Activated CD4-positive, alpha-beta memory T cell treated with anti-CD3 and anti-CD28 coated beads for 36 hours (primary cell): ENCODE measurements around the gene IGF1R. TPM values are rescaled to one million over a fixed set of nuclear protein-coding genes. Genes with fewer than 3 reads are reported as not detected.

Experiments
- CTCF ChIA-PET: fragments of 350-600 bp; sonication (Branson Sonifier 250); formaldehyde crosslinking; loops from one replicate; lab custom pipeline; 2021; ENCODE audit warnings: antibody characterized with exemption, inconsistent platforms; lab: Charles Lee
- POLR2A ChIA-PET: fragments of 350-600 bp; sonication (Branson Sonifier 250); formaldehyde crosslinking; loops from one replicate; lab custom pipeline; 2021; ENCODE audit warnings: antibody characterized with exemption; lab: Charles Lee
- DNase-seq: peaks from one replicate; pipeline ENCODE4 v3.0.0-alpha.2; 2020
- H3K27ac Mint-ChIP-seq: one replicate; pipeline ENCODE4 v1.8.0; 2021; ENCODE audit warnings: mixed read lengths
- H3K27me3 Mint-ChIP-seq: one replicate; pipeline ENCODE4 v1.8.0; 2021; ENCODE audit warnings: mixed read lengths
- H3K36me3 Mint-ChIP-seq: one replicate; pipeline ENCODE4 v1.8.0; 2021; ENCODE audit warnings: mixed read lengths
- H3K4me1 Mint-ChIP-seq: one replicate; pipeline ENCODE4 v1.8.0; 2021; ENCODE audit warnings: low read depth, mixed read lengths
- H3K4me3 Mint-ChIP-seq: one replicate; pipeline ENCODE4 v1.8.0; 2021; ENCODE audit warnings: mild to moderate bottlenecking, mixed read lengths
- H3K9me3 Mint-ChIP-seq: one replicate; pipeline ENCODE4 v1.8.0; 2021; ENCODE audit warnings: mixed read lengths
- intact Hi-C: fragments of 100-400 bp; cut with micrococcal nuclease; formaldehyde crosslinking; loops from one replicate; pipeline ENCODE4 v1.15.1; 2023
- total RNA-seq, 2 experiments: library from RNA; stranded (reverse); gene quantifications; one replicate each; pipeline ENCODE4 v1.2.3, GENCODE V29; 2021

The IGF1R gene
- total RNA-seq, 2 experiments from 2014 or later: 13.2 to 14.8 TPM

DNA sequence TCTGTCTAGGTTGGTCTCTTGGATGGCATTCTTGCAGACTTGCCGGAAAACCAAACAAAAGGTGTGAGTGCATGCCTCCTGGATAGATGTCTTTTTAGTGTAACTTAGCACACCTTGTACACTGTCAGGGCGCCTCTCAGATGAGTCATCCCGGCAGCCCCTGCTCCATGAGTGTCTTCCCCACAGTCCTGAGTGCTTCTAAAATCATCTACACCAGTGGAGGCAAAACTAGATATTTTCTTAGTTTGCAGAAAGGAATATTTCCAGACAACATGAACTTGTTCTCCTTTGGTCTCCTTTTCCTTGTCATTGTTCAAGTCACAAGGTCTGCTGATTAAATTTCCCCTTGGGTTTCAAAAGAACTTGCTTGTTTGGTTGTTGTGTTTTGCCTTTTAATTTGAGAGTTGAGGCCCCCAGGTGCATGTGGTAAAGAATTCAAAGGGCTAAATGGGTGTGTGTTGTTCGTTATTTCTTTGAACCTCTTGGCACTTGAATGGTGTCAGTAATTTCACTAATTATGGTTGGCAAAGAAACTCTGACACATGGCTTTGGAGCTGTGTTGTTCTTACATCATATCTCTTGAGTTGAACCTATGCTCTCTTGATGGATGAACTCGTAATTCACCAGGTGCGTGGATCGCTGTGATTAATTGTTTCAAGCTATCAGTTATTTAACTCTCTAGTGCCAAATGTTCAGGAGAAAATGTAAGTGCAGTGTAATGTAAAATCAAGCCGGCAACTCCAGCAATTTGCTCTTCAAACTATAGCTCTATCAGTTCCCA lies 98.2 kb downstream of the IGF1R start:
- H3K4me1 Mint-ChIP-seq: peaks cover 42% of the 10 kb centered on the region
- H3K27ac Mint-ChIP-seq: no peak overlapping the region
- no peaks in the 10 kb centered on the region for H3K9me3 Mint-ChIP-seq
- H3K4me3 Mint-ChIP-seq: no peak overlapping the region
- CTCF ChIA-PET: no interaction called here
- no peaks in the 10 kb centered on the region for H3K36me3 Mint-ChIP-seq
- peaks cover 4% of the 10 kb centered on the region for H3K27me3 Mint-ChIP-seq
- POLR2A ChIA-PET: no interaction called here
- no peak for DNase-seq
- intact Hi-C loops: no loop called here

DNA sequence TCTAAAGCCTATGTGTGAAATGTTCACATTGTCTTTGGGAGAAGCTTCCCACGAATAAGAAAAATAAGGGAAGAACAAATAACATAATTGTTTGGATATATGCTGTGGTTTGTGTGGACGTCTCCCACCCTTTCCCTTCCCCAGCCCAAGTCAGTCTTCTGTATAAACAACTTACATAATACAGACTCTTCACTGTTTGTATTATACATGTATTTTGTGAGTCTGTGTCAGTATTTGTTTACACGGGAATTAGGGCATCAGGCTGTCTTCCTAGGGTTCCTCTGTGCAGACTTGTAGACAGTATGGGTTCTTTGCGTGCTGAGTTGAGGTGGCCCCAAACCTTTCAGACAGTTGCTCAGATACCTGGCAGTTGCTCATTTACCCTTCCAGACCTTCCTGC lies 103.4 kb downstream of the IGF1R start:
- H3K27ac Mint-ChIP-seq: no peak overlapping the region
- H3K36me3 Mint-ChIP-seq: no peaks in the 10 kb centered on the region
- POLR2A ChIA-PET: no interaction called here
- H3K27me3 Mint-ChIP-seq: peaks cover 2% of the 10 kb centered on the region
- CTCF ChIA-PET: interaction anchor here (1.2 kb wide), 1 partner anchor 92 kb away, joined by 3 read pairs; no protein-coding TSS in a partner anchor
- DNase-seq: no peak
- H3K4me1 Mint-ChIP-seq: peaks cover 11% of the 10 kb centered on the region
- H3K4me3 Mint-ChIP-seq: no peak overlapping the region
- intact Hi-C loops: no loop called here
- no peaks in the 10 kb centered on the region for H3K9me3 Mint-ChIP-seq

GRCh38 chr15:98753726-98754656 lies 105.7 kb downstream of the IGF1R start:
- no peak for DNase-seq
- Mint-ChIP-seq H3K36me3 (no peaks in the 10 kb centered on the region), H3K4me3 (no peak overlapping the region), H3K27ac (no peak overlapping the region), H3K9me3 (no peaks in the 10 kb centered on the region), H3K4me1 (peaks cover 4% of the 10 kb centered on the region), H3K27me3 (peaks cover 3% of the 10 kb centered on the region)
- CTCF ChIA-PET: interaction anchor here (1.4 kb wide), 1 partner anchor 26 kb away, joined by 3 read pairs; no protein-coding TSS in a partner anchor
- POLR2A ChIA-PET: no interaction called here
- intact Hi-C loops: no loop called here

- Mint-ChIP-seq H3K4me3 (no peak overlapping the region), H3K4me1 (peaks cover 4% of the 10 kb centered on the region), H3K27me3 (peaks cover 3% of the 10 kb centered on the region), H3K27ac (no peak overlapping the region), H3K9me3 (no peaks in the 10 kb centered on the region), H3K36me3 (no peaks in the 10 kb centered on the region)
- no peak for DNase-seq
- ChIA-PET CTCF (interaction anchor here (1.4 kb wide), 1 partner anchor 25 kb away, joined by 3 read pairs; no protein-coding TSS in a partner anchor), POLR2A (no interaction called here)
- intact Hi-C loops: no loop called here
These were observed 106.3 kb downstream of the IGF1R start for GRCh38 chr15:98754657-98755022.

- Mint-ChIP-seq H3K4me3 (no peak overlapping the region), H3K4me1 (peaks cover 4% of the 10 kb centered on the region), H3K9me3 (no peaks in the 10 kb centered on the region), H3K36me3 (no peaks in the 10 kb centered on the region), H3K27me3 (peaks cover 3% of the 10 kb centered on the region), H3K27ac (no peak overlapping the region)
- intact Hi-C loops: no loop called here
- POLR2A ChIA-PET: no interaction called here
- DNase-seq: no peak
- CTCF ChIA-PET: interaction anchor here (0.6 kb wide), 2 partner anchors 26 to 608 kb away, joined by 3 to 4 read pairs; no protein-coding TSS in a partner anchor
These were observed 106.8 kb downstream of the IGF1R start for GRCh38 chr15:98755138-98755537.

DNA sequence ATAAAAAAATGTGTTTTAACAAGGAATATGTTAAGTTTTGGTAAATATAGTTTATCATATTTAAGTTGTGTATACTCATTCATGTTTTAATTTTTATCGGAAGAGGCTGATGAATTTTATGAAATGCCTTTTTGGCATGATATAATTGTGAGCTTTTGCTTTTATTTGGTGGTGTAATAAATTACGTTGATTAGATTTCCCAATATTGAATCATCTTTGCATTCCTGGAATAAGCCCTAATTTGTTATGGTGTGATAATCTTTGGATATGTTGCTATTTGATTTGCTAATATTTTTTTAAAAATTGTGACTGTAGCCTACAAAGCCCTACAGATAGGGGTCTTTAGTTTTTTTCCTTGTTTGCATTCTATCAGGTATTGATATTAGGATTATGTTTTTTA lies 107.4 kb downstream of the IGF1R start:
- H3K4me3 Mint-ChIP-seq: no peak overlapping the region
- no peaks in the 10 kb centered on the region for H3K9me3 Mint-ChIP-seq
- ChIA-PET POLR2A (no interaction called here), CTCF (interaction anchor here (0.6 kb wide), 2 partner anchors 26 to 607 kb away, joined by 3 to 4 read pairs; no protein-coding TSS in a partner anchor)
- intact Hi-C loops: no loop called here
- no peak for DNase-seq
- H3K36me3 Mint-ChIP-seq: no peaks in the 10 kb centered on the region
- H3K27me3 Mint-ChIP-seq: peaks cover 3% of the 10 kb centered on the region
- H3K4me1 Mint-ChIP-seq: peaks cover 7% of the 10 kb centered on the region
- H3K27ac Mint-ChIP-seq: no peak overlapping the region

DNA sequence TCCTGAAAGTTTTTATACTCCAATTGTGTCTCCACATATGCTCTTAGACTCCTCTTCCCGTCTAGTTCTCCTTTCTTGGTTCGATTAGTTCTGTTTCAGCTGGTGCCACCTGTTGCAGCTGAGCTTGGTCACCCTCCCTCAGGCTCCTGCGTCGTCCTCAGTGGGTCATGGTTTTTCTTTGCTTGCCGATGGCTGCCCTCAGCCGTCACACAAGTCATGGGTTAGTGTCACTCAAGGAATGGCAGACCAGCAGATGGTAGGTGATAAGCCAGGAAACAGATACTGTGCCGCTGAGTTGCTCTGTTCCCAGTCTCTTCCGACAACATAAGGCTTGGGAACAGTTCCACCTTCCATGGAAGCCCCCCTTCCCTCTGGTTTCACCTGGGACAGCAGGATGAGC lies 109.9 kb downstream of the IGF1R start:
- H3K4me1 Mint-ChIP-seq: peaks cover 7% of the 10 kb centered on the region
- no peak overlapping the region for H3K4me3 Mint-ChIP-seq
- H3K36me3 Mint-ChIP-seq: no peaks in the 10 kb centered on the region
- H3K9me3 Mint-ChIP-seq: no peaks in the 10 kb centered on the region
- H3K27ac Mint-ChIP-seq: no peak overlapping the region
- ChIA-PET CTCF (no interaction called here), POLR2A (no interaction called here)
- H3K27me3 Mint-ChIP-seq: peaks cover 3% of the 10 kb centered on the region
- intact Hi-C loops: no loop called here
- no peak for DNase-seq

- Mint-ChIP-seq H3K4me3 (no peak overlapping the region), H3K4me1 (peaks cover 7% of the 10 kb centered on the region), H3K36me3 (no peaks in the 10 kb centered on the region), H3K9me3 (no peaks in the 10 kb centered on the region), H3K27ac (no peak overlapping the region), H3K27me3 (peaks cover 3% of the 10 kb centered on the region)
- POLR2A ChIA-PET: no interaction called here
- intact Hi-C loops: no loop called here
- CTCF ChIA-PET: no interaction called here
- no peak for DNase-seq
These were observed 110.9 kb downstream of the IGF1R start for GRCh38 chr15:98759277-98759676.

DNA sequence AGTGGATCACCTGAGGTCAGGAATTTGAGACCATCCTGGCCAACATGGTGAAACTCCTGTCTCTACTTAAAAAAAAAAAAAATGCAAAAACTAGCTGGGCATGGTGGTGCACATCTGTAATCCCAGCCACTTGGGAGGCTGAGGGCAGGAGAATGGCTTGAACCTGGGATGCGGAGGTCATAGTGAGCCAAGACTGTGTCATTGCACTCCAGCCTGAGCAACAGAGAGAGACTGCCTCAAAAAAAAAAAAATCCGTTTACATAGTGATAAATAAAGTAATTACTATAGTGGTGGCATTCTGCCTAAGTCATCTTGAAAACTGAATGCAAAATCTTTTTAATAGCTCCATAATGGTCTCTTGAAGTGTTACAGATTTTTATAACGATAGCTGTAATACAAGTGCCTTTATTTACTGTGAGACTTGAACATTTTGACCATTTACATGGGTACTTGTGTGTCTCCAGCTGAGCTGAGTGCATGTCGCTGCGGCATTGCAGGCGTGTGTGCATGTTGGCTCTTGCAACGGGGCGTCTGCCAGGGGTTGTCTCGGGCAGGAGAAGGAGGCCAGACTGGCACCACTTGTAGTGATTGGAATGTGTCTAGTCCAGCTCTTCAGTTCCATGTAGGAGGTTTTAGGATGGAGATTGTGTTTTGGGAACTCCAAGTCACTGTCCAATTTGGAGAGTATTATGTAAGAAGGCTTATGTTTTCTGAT lies 111.9 kb downstream of the IGF1R start:
- ChIA-PET POLR2A (no interaction called here), CTCF (interaction anchor here (0.6 kb wide), 1 partner anchor 18 kb away, joined by 5 read pairs; no protein-coding TSS in a partner anchor)
- Mint-ChIP-seq H3K4me3 (no peak overlapping the region), H3K27me3 (peaks cover 3% of the 10 kb centered on the region), H3K9me3 (no peaks in the 10 kb centered on the region), H3K4me1 (peaks cover 3% of the 10 kb centered on the region), H3K36me3 (no peaks in the 10 kb centered on the region), H3K27ac (no peak overlapping the region)
- no peak for DNase-seq
- intact Hi-C loops: no loop called here

- peaks cover 2% of the 10 kb centered on the region for H3K4me1 Mint-ChIP-seq
- no peaks in the 10 kb centered on the region for H3K36me3 Mint-ChIP-seq
These were observed 112.6 kb downstream of the IGF1R start for GRCh38 chr15:98760975-98761374.

GRCh38 chr15:98763179-98763578 lies 114.8 kb downstream of the IGF1R start:
- H3K9me3 Mint-ChIP-seq: no peaks in the 10 kb centered on the region
- POLR2A ChIA-PET: no interaction called here
- intact Hi-C loops: no loop called here
- H3K27me3 Mint-ChIP-seq: peaks cover under 1% of the 10 kb centered on the region
- peaks cover 2% of the 10 kb centered on the region for H3K4me1 Mint-ChIP-seq
- no peaks in the 10 kb centered on the region for H3K36me3 Mint-ChIP-seq
- DNase-seq: no peak
- H3K4me3 Mint-ChIP-seq: no peak overlapping the region
- no peak overlapping the region for H3K27ac Mint-ChIP-seq
- CTCF ChIA-PET: interaction anchor here (1.3 kb wide), 2 partner anchors 16 to 17 kb away, joined by 3 to 4 read pairs; no protein-coding TSS in a partner anchor

More at GRCh38 chr15:98760975-98761374, 112.6 kb downstream of the IGF1R start:
- ChIA-PET POLR2A (no interaction called here), CTCF (no interaction called here)
- Mint-ChIP-seq H3K4me3 (no peak overlapping the region), H3K9me3 (no peaks in the 10 kb centered on the region), H3K27ac (no peak overlapping the region), H3K27me3 (peaks cover 3% of the 10 kb centered on the region)
- intact Hi-C loops: no loop called here
- DNase-seq: no peak
